Activated T-helper 2 cell treated with anti-CD3 and anti-CD28 coated beads, Interferon-gamma antibody, Interleukin-2, Interleukin-4, amounts not matched to agents 10 μg/mL and 5 μg/mL and 100 μg/mL, durations not matched to agents 14 hours and 24 hours and 36 hours (primary cell): ENCODE results near the gene ETV6. TPM values are rescaled to one million over a fixed set of nuclear protein-coding genes. Genes with fewer than 3 reads are reported as not detected.

Experiments
- DNase-seq: peaks from one replicate; pipeline ENCODE4 v3.0.0; 2021; ENCODE audit warnings: low spot score
- H3K27ac Mint-ChIP-seq: one replicate; pipeline ENCODE4 v1.8.0; 2021; ENCODE audit warnings: mixed read lengths
- H3K27me3 Mint-ChIP-seq: one replicate; pipeline ENCODE4 v1.8.0; 2021; ENCODE audit warnings: low read depth, mixed read lengths
- H3K36me3 Mint-ChIP-seq: one replicate; pipeline ENCODE4 v1.8.0; 2021; ENCODE audit warnings: low read depth, mixed read lengths
- H3K4me1 Mint-ChIP-seq: one replicate; pipeline ENCODE4 v1.8.0; 2021; ENCODE audit warnings: low read depth, mixed read lengths
- H3K4me3 Mint-ChIP-seq: one replicate; pipeline ENCODE4 v1.8.0; 2021; ENCODE audit warnings: low read depth, mild to moderate bottlenecking, moderate library complexity, mixed read lengths
- H3K9me3 Mint-ChIP-seq: one replicate; pipeline ENCODE4 v1.8.0; 2021; ENCODE audit warnings: mixed read lengths
- intact Hi-C: fragments of 100-400 bp; cut with micrococcal nuclease; formaldehyde crosslinking; loops from one replicate; pipeline ENCODE4 v1.15.1; 2023
- total RNA-seq: library from RNA; stranded (reverse); gene quantifications from 2 replicates; pipeline ENCODE4 v1.2.3, GENCODE V29; 2022

The ETV6 gene
- total RNA-seq, 1 donor from 2014 or later: 69.4 TPM

GRCh38 chr12:11834931-11835330 lies 185.5 kb downstream of the ETV6 start:
- peaks cover 40% of the 10 kb centered on the region for H3K36me3 Mint-ChIP-seq
- no peak for DNase-seq
- no peak overlapping the region for H3K4me3 Mint-ChIP-seq
- H3K9me3 Mint-ChIP-seq: no peaks in the 10 kb centered on the region
- intact Hi-C loops: loop anchor here (5.0 kb wide), 3 partner anchors 103 to 253 kb away; no protein-coding TSS in a partner anchor
- H3K27ac Mint-ChIP-seq: peak overlapping the region; percentile 72
- H3K4me1 Mint-ChIP-seq: peaks cover 65% of the 10 kb centered on the region
- no peaks in the 10 kb centered on the region for H3K27me3 Mint-ChIP-seq

- Mint-ChIP-seq H3K4me1 (peaks cover 65% of the 10 kb centered on the region), H3K9me3 (no peaks in the 10 kb centered on the region), H3K27ac (peak overlapping the region; percentile 87), H3K27me3 (no peaks in the 10 kb centered on the region), H3K4me3 (no peak overlapping the region), H3K36me3 (peaks cover 56% of the 10 kb centered on the region)
- DNase-seq: peak; percentile 12
- intact Hi-C loops: loop anchor here (1.0 to 5.0 kb wide), 10 partner anchors 57 to 254 kb away; partner anchors contain the start of gene ETV6
Observed at GRCh38 chr12:11836282-11837151, 187.0 kb downstream of the ETV6 start.

- intact Hi-C loops: loop anchor here (2.0 to 5.0 kb wide), 3 partner anchors 120 to 255 kb away; no protein-coding TSS in a partner anchor
- H3K36me3 Mint-ChIP-seq: peaks cover 57% of the 10 kb centered on the region
Observed at GRCh38 chr12:11837216-11837934, 187.9 kb downstream of the ETV6 start.

GRCh38 chr12:11838403-11838802 lies 188.9 kb downstream of the ETV6 start:
- H3K4me1 Mint-ChIP-seq: peaks cover 55% of the 10 kb centered on the region
- H3K4me3 Mint-ChIP-seq: no peak overlapping the region
- no peaks in the 10 kb centered on the region for H3K27me3 Mint-ChIP-seq
- no peaks in the 10 kb centered on the region for H3K9me3 Mint-ChIP-seq
- H3K27ac Mint-ChIP-seq: peak overlapping the region; percentile 30
- H3K36me3 Mint-ChIP-seq: peaks cover 64% of the 10 kb centered on the region
- intact Hi-C loops: loop anchor here (5.0 kb wide), 2 partner anchors 119 to 256 kb away; no protein-coding TSS in a partner anchor
- no peak for DNase-seq

More at GRCh38 chr12:11837216-11837934, 187.9 kb downstream of the ETV6 start:
- Mint-ChIP-seq H3K4me3 (no peak overlapping the region), H3K4me1 (peaks cover 58% of the 10 kb centered on the region), H3K9me3 (no peaks in the 10 kb centered on the region), H3K27ac (peak overlapping the region; percentile 87), H3K27me3 (no peaks in the 10 kb centered on the region)
- DNase-seq: no peak

- Mint-ChIP-seq H3K27me3 (no peaks in the 10 kb centered on the region), H3K27ac (peak overlapping the region; percentile 30), H3K4me3 (no peak overlapping the region), H3K36me3 (peaks cover 71% of the 10 kb centered on the region), H3K9me3 (no peaks in the 10 kb centered on the region), H3K4me1 (peaks cover 47% of the 10 kb centered on the region)
- intact Hi-C loops: loop anchor here (5.0 kb wide), 2 partner anchors 118 to 257 kb away; no protein-coding TSS in a partner anchor
- no peak for DNase-seq
Observed at GRCh38 chr12:11839091-11839641, 189.7 kb downstream of the ETV6 start.

- DNase-seq: no peak
- Mint-ChIP-seq H3K36me3 (peaks cover 78% of the 10 kb centered on the region), H3K4me1 (peaks cover 35% of the 10 kb centered on the region), H3K4me3 (no peak overlapping the region), H3K27me3 (no peaks in the 10 kb centered on the region), H3K27ac (no peak overlapping the region), H3K9me3 (no peaks in the 10 kb centered on the region)
- intact Hi-C loops: no loop called here
Observed at GRCh38 chr12:11840366-11840765, 190.9 kb downstream of the ETV6 start.

- Mint-ChIP-seq H3K27me3 (no peaks in the 10 kb centered on the region), H3K9me3 (no peaks in the 10 kb centered on the region), H3K36me3 (peaks cover 77% of the 10 kb centered on the region), H3K4me1 (no peaks in the 10 kb centered on the region), H3K4me3 (no peak overlapping the region), H3K27ac (no peak overlapping the region)
- DNase-seq: no peak
- intact Hi-C loops: no loop called here
Observed at GRCh38 chr12:11846488-11846887, 197.0 kb downstream of the ETV6 start.

- H3K36me3 Mint-ChIP-seq: peaks cover 78% of the 10 kb centered on the region
- DNase-seq: no peak
- no peak overlapping the region for H3K27ac Mint-ChIP-seq
- intact Hi-C loops: no loop called here
- H3K27me3 Mint-ChIP-seq: no peaks in the 10 kb centered on the region
- no peak overlapping the region for H3K4me3 Mint-ChIP-seq
- H3K9me3 Mint-ChIP-seq: no peaks in the 10 kb centered on the region
- H3K4me1 Mint-ChIP-seq: peaks cover 2% of the 10 kb centered on the region
Observed at GRCh38 chr12:11847539-11847938, 198.1 kb downstream of the ETV6 start.

- Mint-ChIP-seq H3K4me1 (peaks cover 5% of the 10 kb centered on the region), H3K27me3 (no peaks in the 10 kb centered on the region), H3K9me3 (no peaks in the 10 kb centered on the region), H3K36me3 (peaks cover 75% of the 10 kb centered on the region), H3K27ac (no peak overlapping the region), H3K4me3 (no peak overlapping the region)
- no peak for DNase-seq
- intact Hi-C loops: no loop called here
Observed at GRCh38 chr12:11849757-11850504, 200.5 kb downstream of the ETV6 start.

- peaks cover 15% of the 10 kb centered on the region for H3K4me1 Mint-ChIP-seq
- no peak for DNase-seq
- no peaks in the 10 kb centered on the region for H3K9me3 Mint-ChIP-seq
- no peaks in the 10 kb centered on the region for H3K27me3 Mint-ChIP-seq
- no peak overlapping the region for H3K4me3 Mint-ChIP-seq
- peaks cover 78% of the 10 kb centered on the region for H3K36me3 Mint-ChIP-seq
- intact Hi-C loops: no loop called here
- peak overlapping the region; percentile 25 for H3K27ac Mint-ChIP-seq
Observed at GRCh38 chr12:11853126-11853525, 203.7 kb downstream of the ETV6 start.

GRCh38 chr12:11854011-11854499 lies 204.6 kb downstream of the ETV6 start:
- Mint-ChIP-seq H3K36me3 (peaks cover 79% of the 10 kb centered on the region), H3K4me1 (peaks cover 15% of the 10 kb centered on the region), H3K9me3 (no peaks in the 10 kb centered on the region), H3K4me3 (no peak overlapping the region), H3K27me3 (no peaks in the 10 kb centered on the region), H3K27ac (no peak overlapping the region)
- intact Hi-C loops: no loop called here
- DNase-seq: no peak

- Mint-ChIP-seq H3K4me3 (no peak overlapping the region), H3K9me3 (no peaks in the 10 kb centered on the region), H3K4me1 (peaks cover 26% of the 10 kb centered on the region), H3K27ac (no peak overlapping the region), H3K27me3 (no peaks in the 10 kb centered on the region), H3K36me3 (peaks cover 80% of the 10 kb centered on the region)
- no peak for DNase-seq
- intact Hi-C loops: no loop called here
Observed at GRCh38 chr12:11855983-11856374, 206.5 kb downstream of the ETV6 start.
